ENCODE measurements around the gene PCK1.

- TF ChIP-seq CTCF (IDR thresholded peaks at IDR 0.05) (no peak), POLR2A (IDR thresholded peaks at IDR 0.05) (no peak), POLR2AphosphoS5 (IDR thresholded peaks at IDR 0.05) (no peak), EP300 (IDR thresholded peaks at IDR 0.05) (no peak)
Observed at GRCh38 chr20:57574954-57575353, 14.0 kb downstream of the PCK1 start.
